Glutamatergic neuron (in vitro differentiated cells): Measurements from ENCODE around the gene AP1M1. TPM values are rescaled to one million over a fixed set of nuclear protein-coding genes. Genes with fewer than 3 reads are reported as not detected.

Experiments
- DNase-seq: peaks from one replicate; pipeline ENCODE4 v3.0.0; 2022
- H3K27ac Mint-ChIP-seq: one replicate; pipeline ENCODE4 v1.8.0; 2020; ENCODE audit warnings: mild to moderate bottlenecking, mixed read lengths, inconsistent platforms; ENCODE audit not compliant: unreplicated experiment
- H3K27me3 Mint-ChIP-seq: one replicate; pipeline ENCODE4 v1.8.0; 2020; ENCODE audit warnings: mild to moderate bottlenecking, moderate library complexity, mixed read lengths, inconsistent platforms; ENCODE audit not compliant: unreplicated experiment
- H3K36me3 Mint-ChIP-seq: one replicate; pipeline ENCODE4 v1.8.0; 2020; ENCODE audit warnings: mild to moderate bottlenecking, mixed read lengths, inconsistent platforms; ENCODE audit not compliant: unreplicated experiment
- H3K4me1 Mint-ChIP-seq: one replicate; pipeline ENCODE4 v1.8.0; 2020; ENCODE audit warnings: mild to moderate bottlenecking, low read depth, mixed read lengths, inconsistent platforms; ENCODE audit not compliant: unreplicated experiment
- H3K4me3 Mint-ChIP-seq: one replicate; pipeline ENCODE4 v1.8.0; 2020; ENCODE audit warnings: mild to moderate bottlenecking, mixed read lengths, inconsistent platforms; ENCODE audit not compliant: unreplicated experiment
- H3K9me3 Mint-ChIP-seq: one replicate; pipeline ENCODE4 v1.8.0; 2020; ENCODE audit warnings: mild to moderate bottlenecking, moderate library complexity, mixed read lengths, inconsistent platforms; ENCODE audit not compliant: unreplicated experiment
- CTCF ChIP-seq: fragments of 200-600 bp; sonication (generic); IDR thresholded peaks from one replicate; pipeline ENCODE4 v1.5.0; 2021; ENCODE audit not compliant: partially characterized antibody, unreplicated experiment
- total RNA-seq: library from RNA; stranded (reverse); fragmentation: NEBNext Ultra II Directional; extraction: Animal tissue kit (Norgen Biotek cat#: 25700); gene quantifications from one replicate; pipeline ENCODE4 v1.2.1, GENCODE V29; 2021; ENCODE audit not compliant: unreplicated experiment

The AP1M1 gene
- total RNA-seq, 1 donor from 2014 or later: 87.6 TPM

GRCh38 chr19:16293118-16294091 lies 95.7 kb downstream of the AP1M1 start:
- no peak for TF ChIP-seq CTCF
- H3K27ac Mint-ChIP-seq: no peak overlapping the region
- peaks cover 4% of the 10 kb centered on the region for H3K27me3 Mint-ChIP-seq
- H3K4me3 Mint-ChIP-seq: no peak overlapping the region
- no peaks in the 10 kb centered on the region for H3K36me3 Mint-ChIP-seq
- H3K4me1 Mint-ChIP-seq: no peaks in the 10 kb centered on the region
- no peak for DNase-seq
- H3K9me3 Mint-ChIP-seq: peaks cover 3% of the 10 kb centered on the region

GRCh38 chr19:16295057-16295456 lies 97.3 kb downstream of the AP1M1 start:
- peaks cover 4% of the 10 kb centered on the region for H3K27me3 Mint-ChIP-seq
- H3K4me1 Mint-ChIP-seq: no peaks in the 10 kb centered on the region
- H3K36me3 Mint-ChIP-seq: no peaks in the 10 kb centered on the region
- no peak for TF ChIP-seq CTCF
- H3K27ac Mint-ChIP-seq: no peak overlapping the region
- H3K4me3 Mint-ChIP-seq: no peak overlapping the region
- no peak for DNase-seq
- H3K9me3 Mint-ChIP-seq: no peaks in the 10 kb centered on the region

Other genes with a start within 250 kb of the AP1M1 start
- not detected for gene OR10H4, start 248.9 kb upstream of the AP1M1 start, total RNA-seq
- 310 TPM for gene TPM4, start 121.4 kb upstream of the AP1M1 start, total RNA-seq
- 58.9 TPM for gene RAB8A, start 86.0 kb upstream of the AP1M1 start, total RNA-seq
- not detected for gene HSH2D, start 54.2 kb upstream of the AP1M1 start, total RNA-seq
- not detected for gene CIB3, start 24.4 kb upstream of the AP1M1 start, total RNA-seq
- gene FAM32A, start 12.5 kb upstream of the AP1M1 start, total RNA-seq: 103 TPM
- not detected for gene KLF2, start 126.9 kb downstream of the AP1M1 start, total RNA-seq